ENCODE results near the gene ZBTB16.

The ZBTB16 gene

GRCh38 chr11:114289779-114290178 lies 230.3 kb downstream of the ZBTB16 start:
- DNase-seq (ENCODE audit: insufficient read length, low spot score) (no peak), FAIRE-seq (no peak)
- no peak for TF ChIP-seq CTCF (IDR thresholded peaks at IDR 0.05; ENCODE audit: insufficient read depth, missing control alignments)

DNA sequence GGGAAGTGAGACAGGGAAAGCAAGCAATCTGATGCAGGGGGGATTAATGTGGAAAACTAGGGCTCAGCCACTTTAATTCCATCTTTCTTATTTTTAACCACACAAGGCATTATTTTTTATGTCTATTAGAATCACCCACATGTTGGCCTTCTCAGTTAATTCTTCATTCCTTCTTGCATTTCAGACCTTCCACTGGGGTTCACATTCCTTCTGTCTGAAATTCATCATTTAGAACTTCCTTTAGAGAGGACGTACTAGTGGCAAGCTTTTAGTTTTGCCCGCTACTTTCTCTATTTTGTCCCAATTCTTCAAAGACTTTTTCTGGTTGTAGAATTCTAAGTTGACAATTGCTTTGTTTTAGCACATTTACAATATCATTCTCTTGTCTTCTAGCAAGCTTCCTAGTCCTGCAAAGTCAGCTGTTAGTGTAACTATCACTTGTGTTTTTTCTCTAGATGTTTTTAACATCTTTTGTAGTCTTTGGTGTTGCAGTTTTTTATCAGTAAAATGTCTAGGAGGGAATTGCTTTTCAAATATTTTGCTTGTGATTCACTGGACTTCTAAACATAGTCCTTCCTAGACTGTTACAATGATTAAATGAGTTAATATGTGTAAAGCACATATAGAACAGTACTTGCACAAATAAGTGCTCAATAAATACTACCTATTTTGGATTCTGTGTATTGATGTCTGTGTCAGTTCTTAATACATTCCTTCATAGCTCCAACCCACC lies 231.2 kb downstream of the ZBTB16 start:
- FAIRE-seq (no peak), DNase-seq (ENCODE audit: insufficient read length, low spot score) (no peak)
- TF ChIP-seq CTCF (IDR thresholded peaks at IDR 0.05; ENCODE audit: insufficient read depth, missing control alignments), result no peak

DNA sequence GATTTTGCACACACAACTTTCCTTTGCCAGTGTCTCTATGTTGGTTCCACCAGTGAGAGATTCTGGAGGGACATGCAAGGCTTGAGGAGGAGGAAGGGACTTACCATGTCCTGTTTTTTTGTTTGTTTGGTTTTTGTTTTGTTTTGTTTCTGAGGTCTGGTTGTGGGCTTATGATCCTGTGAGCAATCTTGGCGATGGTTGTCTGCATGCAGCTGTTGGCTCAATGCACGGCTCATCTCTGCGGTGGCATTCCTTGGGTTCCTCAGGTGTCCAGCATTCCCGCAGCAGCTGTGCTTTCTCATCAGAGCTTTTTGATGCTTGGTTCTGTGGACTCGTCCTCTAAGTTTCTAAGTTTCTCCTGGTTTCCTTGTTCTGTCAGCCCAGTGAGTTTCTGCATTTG lies 231.9 kb downstream of the ZBTB16 start:
- FAIRE-seq (no peak), DNase-seq (ENCODE audit: insufficient read length, low spot score) (no peak)
- no peak for TF ChIP-seq CTCF (IDR thresholded peaks at IDR 0.05; ENCODE audit: insufficient read depth, missing control alignments)

- DNase-seq (ENCODE audit: insufficient read length, low spot score), result no peak
- FAIRE-seq, result no peak
- no peak for TF ChIP-seq CTCF (IDR thresholded peaks at IDR 0.05; ENCODE audit: insufficient read depth, missing control alignments)
Measured at GRCh38 chr11:114291842-114292680, 232.6 kb downstream of the ZBTB16 start.

DNA sequence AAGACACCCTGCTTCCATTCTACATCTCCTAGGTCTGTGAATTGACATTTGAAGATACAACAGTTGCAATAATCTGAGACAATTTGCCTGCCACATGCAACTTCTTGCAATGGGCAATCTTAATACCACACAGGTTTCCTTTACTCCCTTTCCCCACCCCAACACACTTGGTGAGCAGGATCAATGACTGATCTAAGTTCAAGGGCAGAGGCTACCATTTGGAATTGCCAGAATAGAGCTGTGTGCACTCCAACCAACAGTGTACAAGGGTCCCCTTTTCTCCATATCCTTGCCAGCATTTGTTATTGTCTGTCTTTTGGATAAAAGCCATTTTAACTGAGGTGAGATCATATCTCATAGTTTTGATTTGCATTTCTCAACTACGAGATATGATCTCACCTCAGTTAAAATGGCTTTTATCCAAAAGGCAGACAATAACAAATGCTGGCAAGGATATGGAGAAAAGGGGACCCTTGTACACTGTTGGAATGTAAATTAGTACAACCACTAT lies 233.7 kb downstream of the ZBTB16 start:
- FAIRE-seq (no peak), DNase-seq (ENCODE audit: insufficient read length, low spot score) (no peak)
- TF ChIP-seq CTCF (IDR thresholded peaks at IDR 0.05; ENCODE audit: insufficient read depth, missing control alignments), result no peak

DNA sequence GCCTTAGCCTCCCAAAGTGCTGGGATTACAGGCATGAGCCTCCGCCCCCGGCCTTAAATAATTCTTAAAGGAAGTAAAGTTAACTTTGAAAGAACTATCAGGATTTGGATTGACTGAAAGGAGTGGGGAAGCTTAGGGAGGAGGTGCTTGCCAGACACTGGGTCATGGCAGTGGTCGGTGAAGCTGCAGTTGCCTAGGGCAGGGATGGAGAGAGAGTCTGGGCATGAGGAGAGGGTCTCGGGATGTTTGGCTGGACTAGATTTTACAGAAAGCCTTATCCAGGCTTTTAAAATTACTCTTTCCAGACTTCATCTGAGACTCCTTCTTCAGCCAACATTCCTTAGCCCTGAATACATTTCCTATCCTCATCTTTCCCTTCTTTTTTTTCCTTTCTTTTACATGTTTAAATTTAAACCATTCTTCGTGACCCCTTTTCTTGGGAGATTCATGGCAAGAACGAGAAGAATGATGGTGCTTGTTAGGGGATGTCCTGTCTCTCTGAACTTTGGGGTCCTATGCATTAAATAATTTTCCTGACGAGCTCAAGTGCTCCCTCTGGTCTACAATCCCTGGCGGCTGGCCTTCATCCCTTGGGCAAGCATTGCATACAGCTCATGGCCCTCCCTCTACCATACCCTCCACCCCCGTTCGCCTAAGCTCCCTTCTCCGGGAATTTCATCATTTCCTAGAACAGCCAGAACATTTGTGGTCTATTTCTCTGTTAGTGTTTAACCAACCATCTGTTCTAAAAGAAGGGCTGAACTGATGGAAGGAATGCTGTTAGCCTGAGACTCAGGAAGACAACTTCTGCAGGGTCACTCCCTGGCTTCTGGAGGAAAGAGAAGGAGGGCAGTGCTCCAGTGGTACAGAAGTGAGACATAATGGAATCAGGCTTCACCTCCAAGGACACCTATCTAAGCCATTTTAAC lies 236.4 kb downstream of the ZBTB16 start, which contains the start of gene NNMT:
TSS of gene NNMT (plus strand) at position 724 of the 929 bp plus-strand sequence. CDS start at position 882, 158 bp downstream.
- TF ChIP-seq CTCF (IDR thresholded peaks at IDR 0.05; ENCODE audit: insufficient read depth, missing control alignments), result no peak
- DNase-seq (ENCODE audit: insufficient read length, low spot score) (no peak), FAIRE-seq (no peak)

Measured in D721Med (cell line).